ENCODE results near the gene ILK. TPM values are rescaled to one million over a fixed set of nuclear protein-coding genes. Genes with fewer than 3 reads are reported as not detected.

Gene ILK
- total and polyA plus RNA-seq, 2 donors (not counting 1 experiment from before 2014, with no cell fraction given) = 176 to 420 TPM

DNA sequence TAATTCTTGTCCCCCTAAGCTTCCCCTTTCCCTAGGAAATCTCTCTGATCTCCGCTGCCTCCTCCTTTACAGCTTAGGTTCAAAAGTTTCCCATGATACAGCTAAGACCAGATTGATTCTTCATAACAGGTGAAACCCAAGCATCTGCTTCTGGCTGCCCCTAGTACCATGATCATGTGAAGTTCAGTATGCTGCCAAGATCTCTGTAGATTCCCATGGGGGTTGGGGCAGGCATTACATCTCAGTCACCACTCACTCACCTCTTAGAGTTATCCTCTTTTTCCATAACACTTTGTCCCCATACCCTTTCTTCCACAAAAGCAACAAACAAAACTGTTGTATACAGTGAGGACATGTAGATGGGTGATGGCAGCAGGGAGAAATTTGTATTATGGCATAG, 44.2 kb upstream of the ILK start:
- no peaks in the 10 kb centered on the region for H3K36me3 ChIP-seq (ENCODE audit: control insufficient read depth, insufficient read depth, low read length)
- no peak overlapping the region for H3K4me2 ChIP-seq (ENCODE audit: extremely low read depth, insufficient read depth, low read length)
- H3K4me1 ChIP-seq (ENCODE audit: control insufficient read depth, extremely low read depth, insufficient read depth, low read length) = no peaks in the 10 kb centered on the region
- H3K9me3 ChIP-seq (ENCODE audit: control insufficient read depth, insufficient read depth, low read depth, low read length) = no peaks in the 10 kb centered on the region
- H3K27me3 ChIP-seq (ENCODE audit: control insufficient read depth, insufficient read depth, low read length) = no peaks in the 10 kb centered on the region
- H3K9ac ChIP-seq (ENCODE audit: insufficient read depth, low read length) = no peak overlapping the region
- no peaks in the 10 kb centered on the region for H3K79me2 ChIP-seq (ENCODE audit: control insufficient read depth, insufficient read depth, low read length)
- TF ChIP-seq CTCF (conservative IDR thresholded peaks at IDR 0.05 in 1 of 2, IDR thresholded peaks at IDR 0.05 in 1 of 2; ENCODE audit: low read depth in 1 of 2, low read length in 2 of 2) (no peak), EZH2 (IDR thresholded peaks at IDR 0.05; ENCODE audit: low read length, missing control alignments) (no peak)
- no peak for DNase-seq (ENCODE audit: low read depth in 2 of 2)
- no peak overlapping the region for H3K27ac ChIP-seq (ENCODE audit: insufficient read depth, low read length)
- no peaks in the 10 kb centered on the region for H4K20me1 ChIP-seq (ENCODE audit: control insufficient read depth, extremely low read depth, insufficient read depth, low read length)
- H3K4me3 ChIP-seq (replicated peaks in 1 of 4; ENCODE audit: control extremely low read depth in 1 of 4, insufficient read depth in 1 of 4, low read depth in 3 of 4, low read length in 4 of 4) = no peak overlapping the region
- H2AFZ ChIP-seq (ENCODE audit: low read length) = no peak overlapping the region

DNA sequence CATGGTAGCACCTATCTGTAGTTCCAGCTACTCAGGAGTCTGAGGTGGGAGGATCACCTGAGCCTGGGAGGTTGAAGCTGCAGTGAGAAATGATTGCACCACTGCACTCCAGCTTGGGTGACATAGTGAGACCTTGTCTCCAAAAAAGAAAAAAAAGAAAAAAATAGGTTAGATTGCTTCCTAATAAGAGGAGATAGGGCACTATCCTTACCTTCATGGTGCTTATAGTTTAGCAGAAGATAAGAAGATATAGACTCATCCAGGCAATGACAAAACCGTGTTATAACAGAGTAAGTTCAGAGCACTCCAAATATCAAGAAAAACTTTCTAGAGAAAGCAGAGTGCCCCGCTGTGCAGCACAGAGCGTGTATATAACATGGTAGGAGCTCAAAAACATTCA, 42.3 kb upstream of the ILK start:
- no peak overlapping the region for H3K4me3 ChIP-seq (replicated peaks in 1 of 4; ENCODE audit: control extremely low read depth in 1 of 4, insufficient read depth in 1 of 4, low read depth in 3 of 4, low read length in 4 of 4)
- H3K4me2 ChIP-seq (ENCODE audit: extremely low read depth, insufficient read depth, low read length) = no peak overlapping the region
- H3K9me3 ChIP-seq (ENCODE audit: control insufficient read depth, insufficient read depth, low read depth, low read length) = no peaks in the 10 kb centered on the region
- no peaks in the 10 kb centered on the region for H4K20me1 ChIP-seq (ENCODE audit: control insufficient read depth, extremely low read depth, insufficient read depth, low read length)
- no peaks in the 10 kb centered on the region for H3K36me3 ChIP-seq (ENCODE audit: control insufficient read depth, insufficient read depth, low read length)
- no peak overlapping the region for H3K9ac ChIP-seq (ENCODE audit: insufficient read depth, low read length)
- H3K27me3 ChIP-seq (ENCODE audit: control insufficient read depth, insufficient read depth, low read length) = no peaks in the 10 kb centered on the region
- no peak for DNase-seq (ENCODE audit: low read depth in 2 of 2)
- no peak overlapping the region for H3K27ac ChIP-seq (ENCODE audit: insufficient read depth, low read length)
- no peaks in the 10 kb centered on the region for H3K4me1 ChIP-seq (ENCODE audit: control insufficient read depth, extremely low read depth, insufficient read depth, low read length)
- TF ChIP-seq CTCF (conservative IDR thresholded peaks at IDR 0.05 in 1 of 2, IDR thresholded peaks at IDR 0.05 in 1 of 2; ENCODE audit: low read depth in 1 of 2, low read length in 2 of 2) (no peak), EZH2 (IDR thresholded peaks at IDR 0.05; ENCODE audit: low read length, missing control alignments) (no peak)
- H2AFZ ChIP-seq (ENCODE audit: low read length) = no peak overlapping the region
- no peaks in the 10 kb centered on the region for H3K79me2 ChIP-seq (ENCODE audit: control insufficient read depth, insufficient read depth, low read length)

DNA sequence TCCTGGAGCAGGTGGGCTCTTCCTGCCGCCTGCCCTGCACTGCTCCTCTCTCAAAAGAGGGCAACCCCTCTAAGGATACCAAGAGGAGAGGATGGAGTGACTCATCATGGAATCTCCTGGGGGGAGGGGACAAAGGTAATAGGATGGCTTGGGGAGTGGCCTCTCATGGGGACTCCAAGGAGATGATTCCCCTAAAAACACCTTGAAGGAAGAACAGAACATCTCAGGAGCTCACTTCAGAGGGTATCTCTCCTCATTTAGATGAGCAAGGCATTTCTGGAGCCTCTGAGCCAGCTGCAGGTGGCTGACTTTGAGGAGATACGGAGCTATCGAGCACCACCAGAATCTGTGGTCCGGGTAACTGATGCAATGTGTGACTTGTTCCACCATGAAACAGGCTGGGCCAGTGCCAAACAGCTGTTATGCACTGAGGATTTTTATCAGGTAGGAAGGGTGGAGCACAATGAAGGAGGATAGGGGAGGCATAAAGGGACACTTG, 40.4 kb upstream of the ILK start:
- Histone ChIP-seq H3K4me1 (ENCODE audit: control insufficient read depth, extremely low read depth, insufficient read depth, low read length) (peaks cover under 1% of the 10 kb centered on the region), H2AFZ (ENCODE audit: low read length) (no peak overlapping the region), H3K79me2 (ENCODE audit: control insufficient read depth, insufficient read depth, low read length) (no peaks in the 10 kb centered on the region), H3K9me3 (ENCODE audit: control insufficient read depth, insufficient read depth, low read depth, low read length) (no peaks in the 10 kb centered on the region), H3K36me3 (ENCODE audit: control insufficient read depth, insufficient read depth, low read length) (no peaks in the 10 kb centered on the region), H3K4me2 (ENCODE audit: extremely low read depth, insufficient read depth, low read length) (no peak overlapping the region), H3K27me3 (ENCODE audit: control insufficient read depth, insufficient read depth, low read length) (no peaks in the 10 kb centered on the region), H3K9ac (ENCODE audit: insufficient read depth, low read length) (no peak overlapping the region), H4K20me1 (ENCODE audit: control insufficient read depth, extremely low read depth, insufficient read depth, low read length) (no peaks in the 10 kb centered on the region), H3K4me3 (replicated peaks in 1 of 4; ENCODE audit: control extremely low read depth in 1 of 4, insufficient read depth in 1 of 4, low read depth in 3 of 4, low read length in 4 of 4) (no peak overlapping the region), H3K27ac (ENCODE audit: insufficient read depth, low read length) (no peak overlapping the region)
- DNase-seq (ENCODE audit: low read depth in 2 of 2) = no peak
- TF ChIP-seq EZH2 (IDR thresholded peaks at IDR 0.05; ENCODE audit: low read length, missing control alignments) (no peak), CTCF (conservative IDR thresholded peaks at IDR 0.05 in 1 of 2, IDR thresholded peaks at IDR 0.05 in 1 of 2; ENCODE audit: low read depth in 1 of 2, low read length in 2 of 2) (no peak)
